Chondrocyte (in vitro differentiated cells): ENCODE results near the gene KLRC3. TPM values are rescaled to one million over a fixed set of nuclear protein-coding genes. Genes with fewer than 3 reads are reported as not detected.

Source experiments
- DNase-seq: peaks from one replicate; pipeline ENCODE4 v3.0.0; 2021; ENCODE audit warnings: mixed read lengths, low spot score
- H3K27ac Mint-ChIP-seq: one replicate; pipeline ENCODE4 v1.8.0; 2021; ENCODE audit warnings: mild to moderate bottlenecking, moderate library complexity, mixed read lengths; ENCODE audit not compliant: unreplicated experiment
- H3K27me3 Mint-ChIP-seq: 2 replicates; pipeline ENCODE4 v1.8.0; 2021; ENCODE audit warnings: low read depth, mixed read lengths
- H3K36me3 Mint-ChIP-seq: 2 replicates; pipeline ENCODE4 v1.8.0; 2021; ENCODE audit warnings: low read depth, mixed read lengths
- H3K4me1 Mint-ChIP-seq: 2 replicates; pipeline ENCODE4 v1.8.0; 2021; ENCODE audit warnings: low read depth, mild to moderate bottlenecking, mixed read lengths
- H3K4me3 Mint-ChIP-seq: one replicate; pipeline ENCODE4 v1.8.0; 2021; ENCODE audit warnings: mild to moderate bottlenecking, moderate library complexity, mixed read lengths; ENCODE audit not compliant: unreplicated experiment
- H3K9me3 Mint-ChIP-seq: 2 replicates; pipeline ENCODE4 v1.8.0; 2021; ENCODE audit warnings: low read depth, mixed read lengths
- total RNA-seq: library from RNA; stranded (reverse); gene quantifications from 3 replicates; pipeline ENCODE4 v1.2.1, GENCODE V29; 2021
- TF ChIP-seq, protein P1 (sequence below): fragments of 200-600 bp; sonication (generic); IDR thresholded peaks from 2 replicates; pipeline ENCODE4 v1.5.0; 2021; ENCODE audit warnings: antibody characterized with exemption, mild to moderate bottlenecking, moderate library complexity

Gene KLRC3
- total RNA-seq, 1 donor from 2014 or later: not detected

DNA sequence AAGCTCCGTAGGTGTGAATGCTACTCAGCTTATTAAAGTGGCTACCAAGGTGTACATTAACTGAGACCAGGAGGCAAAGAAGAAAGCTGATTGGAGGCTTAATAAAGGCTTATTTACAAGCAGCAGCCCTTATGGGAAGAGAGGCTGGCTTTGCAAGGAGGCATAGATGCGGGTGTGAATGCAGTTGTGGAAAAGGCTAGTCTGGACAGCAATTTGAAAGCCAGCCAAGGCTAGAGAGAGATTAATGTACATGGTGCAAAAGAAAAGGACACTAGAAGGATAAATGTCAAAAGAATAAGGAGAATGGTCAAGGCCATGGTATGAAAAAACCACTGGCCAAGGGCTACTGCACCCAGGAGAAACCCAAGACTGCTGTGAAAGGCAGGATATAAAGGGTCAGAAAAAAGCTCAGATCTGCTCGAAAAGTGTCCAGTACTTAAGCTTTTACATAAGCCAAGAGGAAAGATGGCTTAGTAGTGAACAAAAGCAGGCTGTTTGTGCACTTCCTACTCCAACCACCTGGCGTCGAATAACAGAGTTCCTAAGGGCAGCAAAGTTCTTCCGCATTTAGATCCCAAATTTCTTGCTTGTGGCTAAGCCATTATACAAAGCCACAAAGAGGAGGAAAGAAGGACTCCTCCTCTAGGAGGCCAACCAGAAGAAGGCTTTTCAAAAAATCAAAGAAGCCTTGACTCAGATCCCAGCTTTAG is 54.5 kb downstream of the KLRC3 start:
- Mint-ChIP-seq H3K9me3 (peaks cover 3% of the 10 kb centered on the region), H3K36me3 (no peaks in the 10 kb centered on the region), H3K4me3 (no peak overlapping the region), H3K27ac (no peak overlapping the region), H3K27me3 (no peaks in the 10 kb centered on the region), H3K4me1 (peaks cover 8% of the 10 kb centered on the region)
- DNase-seq: no peak
- TF ChIP-seq, protein P1, sequence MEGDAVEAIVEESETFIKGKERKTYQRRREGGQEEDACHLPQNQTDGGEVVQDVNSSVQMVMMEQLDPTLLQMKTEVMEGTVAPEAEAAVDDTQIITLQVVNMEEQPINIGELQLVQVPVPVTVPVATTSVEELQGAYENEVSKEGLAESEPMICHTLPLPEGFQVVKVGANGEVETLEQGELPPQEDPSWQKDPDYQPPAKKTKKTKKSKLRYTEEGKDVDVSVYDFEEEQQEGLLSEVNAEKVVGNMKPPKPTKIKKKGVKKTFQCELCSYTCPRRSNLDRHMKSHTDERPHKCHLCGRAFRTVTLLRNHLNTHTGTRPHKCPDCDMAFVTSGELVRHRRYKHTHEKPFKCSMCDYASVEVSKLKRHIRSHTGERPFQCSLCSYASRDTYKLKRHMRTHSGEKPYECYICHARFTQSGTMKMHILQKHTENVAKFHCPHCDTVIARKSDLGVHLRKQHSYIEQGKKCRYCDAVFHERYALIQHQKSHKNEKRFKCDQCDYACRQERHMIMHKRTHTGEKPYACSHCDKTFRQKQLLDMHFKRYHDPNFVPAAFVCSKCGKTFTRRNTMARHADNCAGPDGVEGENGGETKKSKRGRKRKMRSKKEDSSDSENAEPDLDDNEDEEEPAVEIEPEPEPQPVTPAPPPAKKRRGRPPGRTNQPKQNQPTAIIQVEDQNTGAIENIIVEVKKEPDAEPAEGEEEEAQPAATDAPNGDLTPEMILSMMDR: peak; percentile 31

DNA sequence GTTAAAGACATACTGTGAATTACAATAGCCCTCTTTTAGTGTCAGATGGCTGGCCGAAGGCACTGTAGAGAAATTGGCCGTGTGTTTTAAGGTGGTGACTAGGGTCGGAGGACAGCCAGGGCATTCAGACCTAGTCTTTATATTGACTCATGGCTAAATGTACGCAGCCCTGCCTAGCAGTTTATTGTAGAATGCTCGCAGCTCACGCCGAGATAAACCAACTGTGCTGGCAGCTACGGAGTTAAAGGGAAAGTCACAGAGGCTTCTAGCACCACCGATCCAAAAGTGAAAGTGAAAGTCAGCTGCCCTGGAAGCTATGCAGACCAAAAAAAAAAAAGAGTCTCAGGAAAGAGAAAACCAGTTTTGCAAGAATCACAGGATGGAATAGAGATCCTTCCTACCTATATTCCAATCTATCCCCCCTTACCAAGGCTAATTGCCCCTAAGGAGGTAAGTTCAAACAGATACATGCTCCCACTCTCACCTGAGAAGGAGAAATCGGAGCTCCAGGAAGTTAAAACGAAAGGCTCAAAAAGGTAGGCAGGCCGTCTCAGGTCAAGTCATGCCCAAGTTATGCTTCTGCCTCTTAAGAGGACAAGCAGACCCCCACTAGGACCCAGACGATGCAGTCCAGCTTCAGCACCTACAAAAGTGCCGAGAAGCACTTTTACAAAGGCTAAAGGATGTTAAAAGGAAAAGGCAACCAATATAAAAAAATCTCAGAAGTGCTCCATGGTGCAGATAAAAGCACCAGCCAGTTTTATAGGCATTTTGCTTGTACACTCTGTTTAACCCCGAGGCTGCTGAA is 55.4 kb downstream of the KLRC3 start:
- no peaks in the 10 kb centered on the region for H3K36me3 Mint-ChIP-seq
- peaks cover 11% of the 10 kb centered on the region for H3K4me1 Mint-ChIP-seq
- no peak for DNase-seq
- peaks cover 3% of the 10 kb centered on the region for H3K9me3 Mint-ChIP-seq
- no peaks in the 10 kb centered on the region for H3K27me3 Mint-ChIP-seq
- TF ChIP-seq, protein P1: no peak
- H3K4me3 Mint-ChIP-seq: no peak overlapping the region
- H3K27ac Mint-ChIP-seq: no peak overlapping the region

- DNase-seq: no peak
- no peak overlapping the region for H3K27ac Mint-ChIP-seq
- H3K36me3 Mint-ChIP-seq: no peaks in the 10 kb centered on the region
- H3K4me3 Mint-ChIP-seq: no peak overlapping the region
- H3K4me1 Mint-ChIP-seq: peaks cover 13% of the 10 kb centered on the region
- peaks cover 3% of the 10 kb centered on the region for H3K9me3 Mint-ChIP-seq
- TF ChIP-seq, protein P1: no peak
- no peaks in the 10 kb centered on the region for H3K27me3 Mint-ChIP-seq
Measured at GRCh38 chr12:10363914-10364814, 56.2 kb downstream of the KLRC3 start.

GRCh38 chr12:10363658-10363913 is 56.8 kb downstream of the KLRC3 start:
- H3K36me3 Mint-ChIP-seq: no peaks in the 10 kb centered on the region
- H3K4me3 Mint-ChIP-seq: no peak overlapping the region
- DNase-seq: no peak
- H3K9me3 Mint-ChIP-seq: peaks cover 3% of the 10 kb centered on the region
- H3K4me1 Mint-ChIP-seq: peaks cover 15% of the 10 kb centered on the region
- no peak overlapping the region for H3K27ac Mint-ChIP-seq
- TF ChIP-seq, protein P1: no peak
- no peaks in the 10 kb centered on the region for H3K27me3 Mint-ChIP-seq
